IPS-18c (cell line): ENCODE data around the gene OR51T1.

Experiments used
- H3K4me3 ChIP-seq: 2 replicates; pipeline ENCODE4 v1.7.0; 2013; ENCODE audit warnings: low read depth, mild to moderate bottlenecking, low read length, moderate library complexity; ENCODE audit not compliant: insufficient read depth
- H3K9me3 ChIP-seq: one replicate; pipeline ENCODE4 v1.6.1; 2013; ENCODE audit warnings: mild to moderate bottlenecking, low read length, moderate library complexity; ENCODE audit not compliant: control insufficient read depth, insufficient read depth

Gene OR51T1

DNA sequence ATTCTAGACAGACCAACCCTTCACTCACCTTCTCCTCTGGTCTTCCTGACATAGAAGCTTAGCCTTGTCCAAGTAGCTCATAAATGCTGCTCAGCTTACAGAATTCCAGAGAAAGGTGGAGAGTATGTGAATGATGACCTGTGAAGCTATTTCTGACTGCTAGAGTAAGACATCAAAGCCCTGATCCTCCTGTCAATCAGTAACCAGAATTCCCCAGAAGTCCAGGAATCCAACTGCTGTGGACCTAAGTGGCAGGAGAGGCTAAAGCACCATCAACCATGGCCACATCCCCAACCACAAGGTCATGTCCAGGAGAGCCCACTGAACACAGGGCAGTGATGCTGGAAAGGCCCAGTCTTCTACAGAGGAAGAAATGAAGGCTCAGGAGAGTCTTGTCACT, 34.9 kb downstream of the OR51T1 start:
- no peak overlapping the region for H3K4me3 ChIP-seq

DNA sequence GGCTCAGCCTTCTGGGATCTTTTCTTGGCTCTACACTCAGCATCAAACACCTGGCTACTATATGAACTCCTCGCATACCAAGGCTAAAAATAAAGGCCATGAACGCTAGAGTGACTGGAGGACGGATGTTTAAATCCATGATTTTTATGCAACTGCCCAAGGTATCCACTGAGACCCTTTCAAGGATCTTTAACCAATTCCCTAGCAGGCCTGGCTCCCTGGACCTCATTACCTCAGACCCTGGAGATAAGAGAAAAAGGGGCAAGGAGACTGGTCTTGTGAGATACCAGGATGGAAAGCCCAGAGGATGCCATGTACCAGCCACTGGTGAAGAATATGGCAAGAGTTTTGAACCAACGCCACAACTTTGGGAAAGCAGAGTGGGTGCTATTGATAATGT, 37.5 kb downstream of the OR51T1 start, which contains the start of gene OR51G2:
Gene OR51G2 (minus strand): TSS at position 101 of the 400 bp plus-strand sequence. CDS start 3,687 bp downstream, outside the sequence.
- no peak within 1 kb of the TSS for H3K4me3 ChIP-seq
- no peaks in the 10 kb centered on the region for H3K9me3 ChIP-seq

More for the DNA sequence above, 34.9 kb downstream of the OR51T1 start:
- H3K9me3 ChIP-seq: no peaks in the 10 kb centered on the region

DNA sequence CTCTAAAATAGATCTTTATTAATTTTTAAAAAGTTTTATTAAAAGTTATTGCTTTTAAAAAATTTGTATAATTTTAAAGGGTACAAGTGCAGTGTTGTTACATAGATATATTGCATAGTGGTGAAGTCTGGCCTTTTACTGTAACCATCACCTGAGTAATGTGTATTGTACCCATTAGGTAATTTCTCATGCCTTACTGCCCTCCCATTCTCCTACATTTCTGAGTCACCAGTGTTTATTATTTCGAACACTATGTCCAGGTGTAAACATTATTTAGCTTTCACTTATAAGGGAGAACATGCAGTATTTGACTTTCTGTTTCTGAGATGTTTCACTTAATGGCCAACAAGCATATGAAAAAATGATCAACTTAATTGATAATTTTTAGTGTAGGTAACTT, 40.1 kb downstream of the OR51T1 start:
- Histone ChIP-seq H3K9me3 (no peaks in the 10 kb centered on the region), H3K4me3 (no peak overlapping the region)

- no peak overlapping the region for H3K4me3 ChIP-seq
Observed at GRCh38 chr11:4922304-4922703, 40.6 kb downstream of the OR51T1 start.

DNA sequence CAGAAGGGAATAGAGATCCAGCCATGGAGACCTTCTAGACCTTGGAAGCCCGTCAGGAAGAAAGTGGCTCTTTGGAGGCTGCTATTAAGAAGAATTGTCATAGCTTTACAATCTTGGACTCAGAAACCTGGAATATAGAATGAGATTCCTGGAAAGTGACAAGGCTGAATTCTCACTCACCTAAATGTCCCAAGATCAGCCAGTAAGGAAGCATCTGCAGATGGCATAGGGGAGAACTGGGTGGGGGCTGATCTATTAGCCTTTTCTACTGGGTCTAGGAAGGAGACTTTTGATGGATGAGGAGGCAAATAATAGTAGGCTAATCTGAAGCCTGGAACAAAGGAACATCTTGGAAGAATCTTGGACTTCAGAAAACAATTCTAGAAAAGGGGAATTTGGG, 42.5 kb downstream of the OR51T1 start, which contains the start of gene OR51G1:
Gene OR51G1 (minus strand): TSS at position 101 of the 400 bp plus-strand sequence. CDS start 0 bp downstream, at position 101.
- Histone ChIP-seq H3K4me3 (no peak within 1 kb of the TSS), H3K9me3 (no peaks in the 10 kb centered on the region)

More at GRCh38 chr11:4922304-4922703, 40.6 kb downstream of the OR51T1 start:
- no peaks in the 10 kb centered on the region for H3K9me3 ChIP-seq

- no peaks in the 10 kb centered on the region for H3K9me3 ChIP-seq
- H3K4me3 ChIP-seq: no peak overlapping the region
Observed at GRCh38 chr11:4926608-4927007, 44.9 kb downstream of the OR51T1 start.
